Fibroblast of lung (primary cell): ENCODE results near the gene C1orf210. TPM values are rescaled to one million over a fixed set of nuclear protein-coding genes. Genes with fewer than 3 reads are reported as not detected.

ENCODE experiments used
- DNase-seq, 2 donors: peaks; one replicate each; pipeline versions ENCODE4 v3.0.0 to v3.0.0-alpha.2; 2010; ENCODE audit warnings: low read depth in 2 of 2
- H2AFZ ChIP-seq: 2 replicates; pipeline ENCODE4 v1.5.1; 2012; ENCODE audit warnings: low read length, control low read depth, inconsistent platforms
- H3K27ac ChIP-seq: 2 replicates; pipeline ENCODE4 v1.5.1; 2011; ENCODE audit warnings: low read length, control low read depth; ENCODE audit not compliant: insufficient read depth
- H3K27me3 ChIP-seq: 2 replicates; pipeline ENCODE4 v1.5.1; 2011; ENCODE audit warnings: mild to moderate bottlenecking, low read length; ENCODE audit not compliant: control insufficient read depth, insufficient read depth
- H3K36me3 ChIP-seq: 2 replicates; pipeline ENCODE4 v1.5.1; 2011; ENCODE audit warnings: low read length; ENCODE audit not compliant: control insufficient read depth, insufficient read depth
- H3K4me1 ChIP-seq: 2 replicates; pipeline ENCODE4 v1.5.1; 2011; ENCODE audit warnings: low read length; ENCODE audit not compliant: control insufficient read depth, insufficient read depth; ENCODE audit errors: extremely low read depth
- H3K4me2 ChIP-seq: 2 replicates; pipeline ENCODE4 v1.5.1; 2011; ENCODE audit warnings: low read length, control low read depth; ENCODE audit not compliant: insufficient read depth; ENCODE audit errors: extremely low read depth
- H3K4me3 ChIP-seq, 4 experiments: fragments of 200-600 bp in 1 of 4; sonication (generic) in 1 of 4; replicated peaks in 1 of 4; 2 replicates each; pipeline ENCODE4 v1.5.1; 2011 to 2016; ENCODE audit warnings: low read length in 4 of 4, low read depth in 3 of 4, mild to moderate bottlenecking in 3 of 4, control low read depth in 2 of 4, inconsistent platforms in 1 of 4, mixed read lengths in 1 of 4; ENCODE audit not compliant: insufficient read depth in 1 of 4; ENCODE audit errors: control extremely low read depth in 1 of 4
- H3K79me2 ChIP-seq: 2 replicates; pipeline ENCODE4 v1.5.1; 2012; ENCODE audit warnings: mild to moderate bottlenecking, low read length, inconsistent platforms; ENCODE audit not compliant: control insufficient read depth, insufficient read depth
- H3K9ac ChIP-seq: 2 replicates; pipeline ENCODE4 v1.5.1; 2011; ENCODE audit warnings: mild to moderate bottlenecking, low read length, control low read depth; ENCODE audit not compliant: insufficient read depth
- H3K9me3 ChIP-seq: 2 replicates; pipeline ENCODE4 v1.5.1; 2012; ENCODE audit warnings: low read depth, low read length; ENCODE audit not compliant: control insufficient read depth, insufficient read depth
- H4K20me1 ChIP-seq: 2 replicates; pipeline ENCODE4 v1.5.1; 2011; ENCODE audit warnings: low read length; ENCODE audit not compliant: control insufficient read depth, insufficient read depth; ENCODE audit errors: extremely low read depth
- EZH2 ChIP-seq: IDR thresholded peaks from 2 replicates; pipeline ENCODE4 v1.5.1; 2012; ENCODE audit warnings: low read length, control low read depth, mild to moderate bottlenecking; ENCODE audit errors: missing control alignments
- polyA plus RNA-seq, 2 donors: library from polyadenylated mRNA; depleted of rRNA in 1 of 2; stranded (reverse) in 1 of 2; unstranded in 1 of 2; fragments of >200 nt; gene quantifications; 2 replicates each; pipeline ENCODE4 v1.2.1, GENCODE V29; 2011 to 2012; ENCODE audit warnings: missing spikeins in 1 of 2
- total RNA-seq: library from RNA; depleted of rRNA; stranded (reverse); fragments of >200 nt; gene quantifications from 2 replicates; pipeline ENCODE4 v1.2.1, GENCODE V29; 2014
- TF ChIP-seq, protein P1 (sequence below), 2 donors: IDR thresholded peaks in 1 of 2; conservative IDR thresholded peaks in 1 of 2; 1 replicate in 1 of 2; 2 replicates in 1 of 2; pipeline ENCODE4 v1.5.1; 2011 to 2012; ENCODE audit warnings: low read length in 2 of 2, control low read depth in 1 of 2, inconsistent platforms in 1 of 2, low read depth in 1 of 2, mild to moderate bottlenecking in 1 of 2

C1orf210 gene
- total and polyA plus RNA-seq, 2 donors (not counting 1 experiment from before 2014, with no cell fraction given) = not detected

DNA sequence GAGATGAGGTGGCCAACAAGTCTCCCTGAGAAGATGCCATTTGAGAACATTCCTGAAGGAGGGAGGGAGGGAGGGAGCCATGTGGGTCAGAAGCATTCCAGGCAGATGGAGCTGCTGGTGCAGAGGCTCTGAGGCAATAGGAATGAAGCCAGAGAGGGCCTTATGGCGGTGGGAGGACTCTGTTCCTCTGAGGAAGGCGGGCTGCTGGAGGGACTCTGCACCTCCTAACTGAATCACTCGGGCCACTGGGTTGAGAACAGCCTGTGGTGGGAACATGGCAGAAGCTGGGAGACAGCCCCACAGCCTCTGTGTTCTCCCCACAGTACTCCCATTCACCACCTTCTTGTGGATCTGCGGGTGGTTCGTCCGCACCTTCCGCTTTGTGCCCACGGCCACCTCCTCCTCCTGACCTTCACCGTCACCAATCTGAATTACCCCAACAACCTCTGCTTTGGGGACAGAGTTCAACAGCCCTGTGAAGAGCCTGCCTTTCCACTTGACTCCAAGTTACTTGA is 18.0 kb downstream of the C1orf210 start:
- Histone ChIP-seq H3K27ac (no peak overlapping the region), H3K4me3 (no peak overlapping the region), H3K4me1 (no peaks in the 10 kb centered on the region), H3K4me2 (no peak overlapping the region), H4K20me1 (no peaks in the 10 kb centered on the region), H3K79me2 (no peaks in the 10 kb centered on the region), H3K27me3 (peaks cover 11% of the 10 kb centered on the region), H3K36me3 (no peaks in the 10 kb centered on the region), H2AFZ (no peak overlapping the region), H3K9ac (no peak overlapping the region), H3K9me3 (no peaks in the 10 kb centered on the region)
- peak; percentile 57 to 75 for DNase-seq
- TF ChIP-seq EZH2 = no peak
- TF ChIP-seq, protein P1, sequence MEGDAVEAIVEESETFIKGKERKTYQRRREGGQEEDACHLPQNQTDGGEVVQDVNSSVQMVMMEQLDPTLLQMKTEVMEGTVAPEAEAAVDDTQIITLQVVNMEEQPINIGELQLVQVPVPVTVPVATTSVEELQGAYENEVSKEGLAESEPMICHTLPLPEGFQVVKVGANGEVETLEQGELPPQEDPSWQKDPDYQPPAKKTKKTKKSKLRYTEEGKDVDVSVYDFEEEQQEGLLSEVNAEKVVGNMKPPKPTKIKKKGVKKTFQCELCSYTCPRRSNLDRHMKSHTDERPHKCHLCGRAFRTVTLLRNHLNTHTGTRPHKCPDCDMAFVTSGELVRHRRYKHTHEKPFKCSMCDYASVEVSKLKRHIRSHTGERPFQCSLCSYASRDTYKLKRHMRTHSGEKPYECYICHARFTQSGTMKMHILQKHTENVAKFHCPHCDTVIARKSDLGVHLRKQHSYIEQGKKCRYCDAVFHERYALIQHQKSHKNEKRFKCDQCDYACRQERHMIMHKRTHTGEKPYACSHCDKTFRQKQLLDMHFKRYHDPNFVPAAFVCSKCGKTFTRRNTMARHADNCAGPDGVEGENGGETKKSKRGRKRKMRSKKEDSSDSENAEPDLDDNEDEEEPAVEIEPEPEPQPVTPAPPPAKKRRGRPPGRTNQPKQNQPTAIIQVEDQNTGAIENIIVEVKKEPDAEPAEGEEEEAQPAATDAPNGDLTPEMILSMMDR (conservative IDR thresholded peaks at IDR 0.05 in 1 of 2, IDR thresholded peaks at IDR 0.05 in 1 of 2; ENCODE audit: low read depth in 1 of 2, low read length in 2 of 2) = no peak

DNA sequence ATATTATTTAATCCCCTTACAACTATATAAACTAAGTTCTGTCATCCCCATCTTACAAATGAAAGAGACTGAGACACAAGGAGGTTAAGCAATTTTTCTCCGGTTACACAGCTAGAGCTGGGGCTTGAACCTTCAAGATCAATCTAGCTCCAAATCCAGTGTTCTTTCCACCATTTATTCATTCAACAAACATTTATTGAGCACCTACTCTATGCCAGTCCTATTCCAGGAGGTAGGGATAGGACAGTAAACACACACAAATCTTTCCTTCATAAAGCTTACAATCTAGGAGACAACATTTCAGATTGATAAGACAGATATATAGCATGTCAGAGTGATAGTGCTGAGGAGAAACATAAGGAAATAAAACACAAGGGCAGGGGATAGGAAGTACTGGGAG is 18.5 kb downstream of the C1orf210 start:
- no peaks in the 10 kb centered on the region for H4K20me1 ChIP-seq
- no peaks in the 10 kb centered on the region for H3K9me3 ChIP-seq
- H3K27me3 ChIP-seq = peaks cover 9% of the 10 kb centered on the region
- H3K36me3 ChIP-seq = no peaks in the 10 kb centered on the region
- H3K4me2 ChIP-seq = no peak overlapping the region
- H3K27ac ChIP-seq = no peak overlapping the region
- H3K9ac ChIP-seq = no peak overlapping the region
- H3K4me1 ChIP-seq = no peaks in the 10 kb centered on the region
- no peak for DNase-seq
- no peaks in the 10 kb centered on the region for H3K79me2 ChIP-seq
- no peak overlapping the region for H2AFZ ChIP-seq
- TF ChIP-seq, protein P1 (conservative IDR thresholded peaks at IDR 0.05 in 1 of 2, IDR thresholded peaks at IDR 0.05 in 1 of 2; ENCODE audit: low read depth in 1 of 2, low read length in 2 of 2) = no peak
- no peak for TF ChIP-seq EZH2
- no peak overlapping the region for H3K4me3 ChIP-seq

DNA sequence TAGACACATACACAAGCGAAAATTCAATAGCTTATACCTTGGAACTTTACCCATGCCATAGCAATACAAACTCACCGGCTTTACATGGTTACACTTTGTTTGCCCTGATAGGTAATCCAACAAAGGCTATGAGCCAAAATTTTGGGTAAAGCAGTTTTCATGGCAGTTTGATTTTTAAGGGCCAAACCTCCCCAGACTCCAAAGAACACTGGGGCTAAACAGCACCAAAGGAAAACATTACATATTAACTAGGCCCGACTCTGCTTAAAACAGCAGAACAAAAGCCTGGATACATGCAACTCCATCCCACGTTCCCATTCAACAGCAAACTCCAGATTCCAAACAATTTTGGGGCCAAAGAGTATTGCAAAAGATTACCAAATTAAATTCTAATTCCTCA is 19.9 kb downstream of the C1orf210 start:
- H3K27ac ChIP-seq = no peak overlapping the region
- H3K36me3 ChIP-seq = no peaks in the 10 kb centered on the region
- TF ChIP-seq EZH2 = no peak
- TF ChIP-seq, protein P1 (conservative IDR thresholded peaks at IDR 0.05 in 1 of 2, IDR thresholded peaks at IDR 0.05 in 1 of 2; ENCODE audit: low read depth in 1 of 2, low read length in 2 of 2) = no peak
- H3K79me2 ChIP-seq = no peaks in the 10 kb centered on the region
- H3K9me3 ChIP-seq = no peaks in the 10 kb centered on the region
- H4K20me1 ChIP-seq = no peaks in the 10 kb centered on the region
- H3K4me3 ChIP-seq = no peak overlapping the region
- H3K4me2 ChIP-seq = no peak overlapping the region
- peaks cover 7% of the 10 kb centered on the region for H3K27me3 ChIP-seq
- no peak overlapping the region for H3K9ac ChIP-seq
- no peak overlapping the region for H2AFZ ChIP-seq
- DNase-seq = no peak
- H3K4me1 ChIP-seq = no peaks in the 10 kb centered on the region
